ENCODE measurements around the gene GPC6. TPM values are rescaled to one million over a fixed set of nuclear protein-coding genes. Genes with fewer than 3 reads are reported as not detected.

GPC6 gene
- total RNA-seq, 1 donor from 2014 or later: 8.4 TPM

- TF ChIP-seq CTCF (IDR thresholded peaks at IDR 0.05): no peak
- intact Hi-C loops (cut with DNase I): no loop called here
- Histone ChIP-seq H3K36me3 (no peaks in the 10 kb centered on the region), H3K27ac (no peak overlapping the region), H3K4me3 (no peak overlapping the region), H3K4me1 (no peaks in the 10 kb centered on the region), H3K9me3 (no peaks in the 10 kb centered on the region), H3K27me3 (no peaks in the 10 kb centered on the region)
- DNase-seq (no peak), ATAC-seq (no peak)
Observed at GRCh38 chr13:93932901-93933300, 706.3 kb downstream of the GPC6 start.

GRCh38 chr13:93936901-93937300 is 710.3 kb downstream of the GPC6 start:
- no peaks in the 10 kb centered on the region for H3K4me1 ChIP-seq
- H3K4me3 ChIP-seq: no peak overlapping the region
- no peaks in the 10 kb centered on the region for H3K27me3 ChIP-seq
- no peak overlapping the region for H3K27ac ChIP-seq
- H3K9me3 ChIP-seq: no peaks in the 10 kb centered on the region
- no peak for ATAC-seq
- no peak for DNase-seq
- intact Hi-C loops (cut with DNase I): no loop called here
- H3K36me3 ChIP-seq: no peaks in the 10 kb centered on the region
- no peak for TF ChIP-seq CTCF (IDR thresholded peaks at IDR 0.05)

GRCh38 chr13:93941444-93941843 is 714.8 kb downstream of the GPC6 start:
- no peak for DNase-seq

GRCh38 chr13:93942016-93942415 is 715.4 kb downstream of the GPC6 start:
- Histone ChIP-seq H3K4me1 (no peaks in the 10 kb centered on the region), H3K27me3 (no peaks in the 10 kb centered on the region), H3K27ac (no peak overlapping the region), H3K4me3 (no peak overlapping the region), H3K36me3 (no peaks in the 10 kb centered on the region), H3K9me3 (no peaks in the 10 kb centered on the region)
- intact Hi-C loops (cut with DNase I): no loop called here
- DNase-seq (no peak), ATAC-seq (no peak)
- TF ChIP-seq CTCF (IDR thresholded peaks at IDR 0.05): no peak

More at GRCh38 chr13:93941444-93941843, 714.8 kb downstream of the GPC6 start:
- H3K9me3 ChIP-seq: no peaks in the 10 kb centered on the region
- H3K27me3 ChIP-seq: no peaks in the 10 kb centered on the region
- no peak for TF ChIP-seq CTCF (IDR thresholded peaks at IDR 0.05)
- ATAC-seq: no peak
- H3K4me3 ChIP-seq: no peak overlapping the region
- H3K27ac ChIP-seq: no peak overlapping the region
- no peaks in the 10 kb centered on the region for H3K36me3 ChIP-seq
- H3K4me1 ChIP-seq: no peaks in the 10 kb centered on the region
- intact Hi-C loops (cut with DNase I): no loop called here

GRCh38 chr13:93945621-93946020 is 719.0 kb downstream of the GPC6 start:
- H3K4me1 ChIP-seq: no peaks in the 10 kb centered on the region
- no peak overlapping the region for H3K4me3 ChIP-seq
- TF ChIP-seq CTCF (IDR thresholded peaks at IDR 0.05): no peak
- intact Hi-C loops (cut with DNase I): no loop called here
- H3K27me3 ChIP-seq: no peaks in the 10 kb centered on the region
- H3K36me3 ChIP-seq: no peaks in the 10 kb centered on the region
- no peak overlapping the region for H3K27ac ChIP-seq
- ATAC-seq (peak; percentile 12), DNase-seq (no peak)
- no peaks in the 10 kb centered on the region for H3K9me3 ChIP-seq

GRCh38 chr13:93946994-93947393 is 720.4 kb downstream of the GPC6 start:
- intact Hi-C loops (cut with DNase I): no loop called here
- Histone ChIP-seq H3K4me3 (no peak overlapping the region), H3K4me1 (no peaks in the 10 kb centered on the region), H3K27me3 (no peaks in the 10 kb centered on the region), H3K36me3 (no peaks in the 10 kb centered on the region), H3K9me3 (no peaks in the 10 kb centered on the region), H3K27ac (no peak overlapping the region)
- TF ChIP-seq CTCF (IDR thresholded peaks at IDR 0.05): no peak
- ATAC-seq (no peak), DNase-seq (no peak)

Data from upper lobe of right lung (tissue), 1 donor.